SK-N-SH treated with all-trans-retinoic acid at 6 μM for 48 hours (cell line): ENCODE data around the gene C1QTNF12.

Experiments
- BACH2 ChIP-seq: fragments of 250-450 bp; sonication (Bioruptor Pico); IDR thresholded peaks from 2 replicates; pipeline ENCODE4 v1.9.0; 2021; ENCODE audit warnings: mild to moderate bottlenecking, borderline replicate concordance
- RARB ChIP-seq: fragments of 250-450 bp; sonication (Bioruptor Pico); IDR thresholded peaks from 2 replicates; pipeline ENCODE4 v1.8.0; 2021; ENCODE audit warnings: mild to moderate bottlenecking, moderate library complexity
- SNAI2 ChIP-seq: fragments of 250-450 bp; sonication (Bioruptor Pico); IDR thresholded peaks from 2 replicates; pipeline ENCODE4 v1.5.0; 2020; ENCODE audit warnings: mild to moderate bottlenecking, moderate library complexity
- TOX ChIP-seq: fragments of 250-450 bp; sonication (Bioruptor Pico); IDR thresholded peaks from 2 replicates; pipeline ENCODE4 v1.8.0; 2021; ENCODE audit warnings: mild to moderate bottlenecking, moderate library complexity, borderline replicate concordance
- ZC3H10 ChIP-seq: fragments of 250-450 bp; sonication (Bioruptor Pico); IDR thresholded peaks from 2 replicates; pipeline ENCODE4 v1.5.1; 2021; ENCODE audit warnings: mild to moderate bottlenecking, moderate library complexity
- ZNF565 ChIP-seq: fragments of 450-650 bp; formaldehyde crosslinking; conservative IDR thresholded peaks from 2 replicates; pipeline ENCODE4 v1.5.0; 2020; ENCODE audit warnings: low read depth, mild to moderate bottlenecking, moderate library complexity
- ZNF70 ChIP-seq: fragments of 450-650 bp; formaldehyde crosslinking; IDR thresholded peaks from 2 replicates; pipeline ENCODE4 v1.5.0; 2020; ENCODE audit warnings: mild to moderate bottlenecking, moderate library complexity
- ZNF8 ChIP-seq: fragments of 450-650 bp; formaldehyde crosslinking; IDR thresholded peaks from 2 replicates; pipeline ENCODE4 v1.5.0; 2020; ENCODE audit warnings: mild to moderate bottlenecking, moderate library complexity

DNA sequence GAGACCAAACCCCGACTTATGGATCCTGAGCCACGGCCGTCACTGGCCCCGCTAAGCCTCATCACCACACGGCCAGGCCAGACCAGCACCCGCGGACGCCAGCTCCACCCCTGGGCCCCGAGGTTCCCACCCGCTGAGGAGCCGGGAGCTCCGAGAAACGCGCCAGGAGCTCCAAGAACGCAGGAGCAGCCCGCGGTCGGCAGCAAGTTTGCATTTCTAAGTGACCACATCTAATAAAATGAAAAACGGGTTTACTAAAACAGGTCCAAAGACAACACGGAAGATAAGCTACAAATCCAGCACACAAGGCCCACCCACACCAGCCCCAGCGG lies 8.1 kb upstream of the C1QTNF12 start:
- TF ChIP-seq ZNF8 (CRISPR knock-in tag) = no peak
- no peak for TF ChIP-seq RARB
- TF ChIP-seq ZNF565 = no peak
- TF ChIP-seq ZC3H10 (CRISPR knock-in tag) = no peak
- TF ChIP-seq BACH2 (CRISPR knock-in tag) = no peak
- TF ChIP-seq ZNF70 (CRISPR knock-in tag) = no peak
- TF ChIP-seq TOX (CRISPR knock-in tag) = no peak
- no peak for TF ChIP-seq SNAI2 (CRISPR knock-in tag)
